ENCODE results near the gene LTBP1.

DNA sequence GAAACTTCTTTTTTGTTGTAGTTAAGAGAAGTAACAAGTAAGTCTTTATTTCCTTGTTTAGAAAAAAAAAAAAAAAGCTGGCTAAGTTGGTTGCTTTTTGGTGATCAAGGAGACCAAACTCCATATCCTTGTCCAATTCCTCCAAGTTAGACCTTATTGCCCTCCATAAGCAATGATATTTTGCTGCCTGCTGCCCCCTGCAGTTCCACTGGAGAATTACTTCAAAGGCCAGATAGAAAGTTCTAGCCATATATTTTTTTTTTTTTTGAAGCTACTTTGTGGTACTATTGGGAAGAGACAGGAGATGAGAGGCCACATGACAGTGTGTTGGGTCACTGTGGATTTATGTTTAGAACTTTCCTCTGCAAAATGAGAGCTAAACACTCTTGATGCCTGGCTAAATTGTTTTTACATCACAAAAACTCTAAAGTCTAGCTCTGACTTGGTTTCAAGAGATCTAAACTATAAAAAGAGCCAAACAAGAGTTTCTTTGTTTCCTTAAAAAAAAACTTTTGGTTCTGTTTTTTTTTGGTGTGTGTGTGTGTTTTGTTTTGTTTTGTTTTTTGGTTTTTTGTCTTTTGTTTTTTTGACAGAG lies 449.0 kb downstream of the LTBP1 start:
- TF ChIP-seq, protein P1, sequence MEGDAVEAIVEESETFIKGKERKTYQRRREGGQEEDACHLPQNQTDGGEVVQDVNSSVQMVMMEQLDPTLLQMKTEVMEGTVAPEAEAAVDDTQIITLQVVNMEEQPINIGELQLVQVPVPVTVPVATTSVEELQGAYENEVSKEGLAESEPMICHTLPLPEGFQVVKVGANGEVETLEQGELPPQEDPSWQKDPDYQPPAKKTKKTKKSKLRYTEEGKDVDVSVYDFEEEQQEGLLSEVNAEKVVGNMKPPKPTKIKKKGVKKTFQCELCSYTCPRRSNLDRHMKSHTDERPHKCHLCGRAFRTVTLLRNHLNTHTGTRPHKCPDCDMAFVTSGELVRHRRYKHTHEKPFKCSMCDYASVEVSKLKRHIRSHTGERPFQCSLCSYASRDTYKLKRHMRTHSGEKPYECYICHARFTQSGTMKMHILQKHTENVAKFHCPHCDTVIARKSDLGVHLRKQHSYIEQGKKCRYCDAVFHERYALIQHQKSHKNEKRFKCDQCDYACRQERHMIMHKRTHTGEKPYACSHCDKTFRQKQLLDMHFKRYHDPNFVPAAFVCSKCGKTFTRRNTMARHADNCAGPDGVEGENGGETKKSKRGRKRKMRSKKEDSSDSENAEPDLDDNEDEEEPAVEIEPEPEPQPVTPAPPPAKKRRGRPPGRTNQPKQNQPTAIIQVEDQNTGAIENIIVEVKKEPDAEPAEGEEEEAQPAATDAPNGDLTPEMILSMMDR (IDR thresholded peaks at IDR 0.05), result peak; percentile 62
- TF ChIP-seq SREBF2 (IDR thresholded peaks at IDR 0.05) (no peak), EP300 (IDR thresholded peaks at IDR 0.05) (no peak), FOXS1 (CRISPR knock-in tag; IDR thresholded peaks at IDR 0.05) (no peak), USF2 (IDR thresholded peaks at IDR 0.05) (no peak), POLR2AphosphoS2 (conservative IDR thresholded peaks at IDR 0.05; ENCODE audit: low read length) (no peak), CBX8 (IDR thresholded peaks at IDR 0.05) (no peak), PHF8 (IDR thresholded peaks at IDR 0.05; ENCODE audit: borderline replicate concordance, low read depth) (no peak), SMC3 (IDR thresholded peaks at IDR 0.05) (peak; percentile 53), POLR2A (IDR thresholded peaks at IDR 0.05; ENCODE audit: low read length) (no peak), HDAC2 (IDR thresholded peaks at IDR 0.05) (no peak)
- TF ChIP-seq, protein P2, sequence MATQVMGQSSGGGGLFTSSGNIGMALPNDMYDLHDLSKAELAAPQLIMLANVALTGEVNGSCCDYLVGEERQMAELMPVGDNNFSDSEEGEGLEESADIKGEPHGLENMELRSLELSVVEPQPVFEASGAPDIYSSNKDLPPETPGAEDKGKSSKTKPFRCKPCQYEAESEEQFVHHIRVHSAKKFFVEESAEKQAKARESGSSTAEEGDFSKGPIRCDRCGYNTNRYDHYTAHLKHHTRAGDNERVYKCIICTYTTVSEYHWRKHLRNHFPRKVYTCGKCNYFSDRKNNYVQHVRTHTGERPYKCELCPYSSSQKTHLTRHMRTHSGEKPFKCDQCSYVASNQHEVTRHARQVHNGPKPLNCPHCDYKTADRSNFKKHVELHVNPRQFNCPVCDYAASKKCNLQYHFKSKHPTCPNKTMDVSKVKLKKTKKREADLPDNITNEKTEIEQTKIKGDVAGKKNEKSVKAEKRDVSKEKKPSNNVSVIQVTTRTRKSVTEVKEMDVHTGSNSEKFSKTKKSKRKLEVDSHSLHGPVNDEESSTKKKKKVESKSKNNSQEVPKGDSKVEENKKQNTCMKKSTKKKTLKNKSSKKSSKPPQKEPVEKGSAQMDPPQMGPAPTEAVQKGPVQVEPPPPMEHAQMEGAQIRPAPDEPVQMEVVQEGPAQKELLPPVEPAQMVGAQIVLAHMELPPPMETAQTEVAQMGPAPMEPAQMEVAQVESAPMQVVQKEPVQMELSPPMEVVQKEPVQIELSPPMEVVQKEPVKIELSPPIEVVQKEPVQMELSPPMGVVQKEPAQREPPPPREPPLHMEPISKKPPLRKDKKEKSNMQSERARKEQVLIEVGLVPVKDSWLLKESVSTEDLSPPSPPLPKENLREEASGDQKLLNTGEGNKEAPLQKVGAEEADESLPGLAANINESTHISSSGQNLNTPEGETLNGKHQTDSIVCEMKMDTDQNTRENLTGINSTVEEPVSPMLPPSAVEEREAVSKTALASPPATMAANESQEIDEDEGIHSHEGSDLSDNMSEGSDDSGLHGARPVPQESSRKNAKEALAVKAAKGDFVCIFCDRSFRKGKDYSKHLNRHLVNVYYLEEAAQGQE (IDR thresholded peaks at IDR 0.05), result no peak
- TF ChIP-seq, protein P3, sequence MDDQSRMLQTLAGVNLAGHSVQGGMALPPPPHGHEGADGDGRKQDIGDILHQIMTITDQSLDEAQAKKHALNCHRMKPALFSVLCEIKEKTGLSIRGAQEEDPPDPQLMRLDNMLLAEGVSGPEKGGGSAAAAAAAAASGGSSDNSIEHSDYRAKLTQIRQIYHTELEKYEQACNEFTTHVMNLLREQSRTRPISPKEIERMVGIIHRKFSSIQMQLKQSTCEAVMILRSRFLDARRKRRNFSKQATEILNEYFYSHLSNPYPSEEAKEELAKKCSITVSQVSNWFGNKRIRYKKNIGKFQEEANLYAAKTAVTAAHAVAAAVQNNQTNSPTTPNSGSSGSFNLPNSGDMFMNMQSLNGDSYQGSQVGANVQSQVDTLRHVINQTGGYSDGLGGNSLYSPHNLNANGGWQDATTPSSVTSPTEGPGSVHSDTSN (IDR thresholded peaks at IDR 0.05), result no peak
